LNCaP clone FGC (cell line): ENCODE measurements around the gene SCAMP4.

ENCODE experiments used
- DNase-seq: peaks from one replicate; pipeline ENCODE4 v3.0.0-alpha.2; 2011; ENCODE audit warnings: low read depth
- H3K4me3 ChIP-seq: 2 replicates; pipeline ENCODE4 v1.5.1; 2011; ENCODE audit warnings: mild to moderate bottlenecking, low read depth, low read length, control low read depth
- CTCF ChIP-seq: IDR thresholded peaks from 2 replicates; pipeline ENCODE4 v1.5.1; 2012; ENCODE audit warnings: mild to moderate bottlenecking; ENCODE audit not compliant: control insufficient read depth, insufficient read depth; ENCODE audit errors: extremely low read depth

SCAMP4 gene, protein sequence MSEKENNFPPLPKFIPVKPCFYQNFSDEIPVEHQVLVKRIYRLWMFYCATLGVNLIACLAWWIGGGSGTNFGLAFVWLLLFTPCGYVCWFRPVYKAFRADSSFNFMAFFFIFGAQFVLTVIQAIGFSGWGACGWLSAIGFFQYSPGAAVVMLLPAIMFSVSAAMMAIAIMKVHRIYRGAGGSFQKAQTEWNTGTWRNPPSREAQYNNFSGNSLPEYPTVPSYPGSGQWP

DNA sequence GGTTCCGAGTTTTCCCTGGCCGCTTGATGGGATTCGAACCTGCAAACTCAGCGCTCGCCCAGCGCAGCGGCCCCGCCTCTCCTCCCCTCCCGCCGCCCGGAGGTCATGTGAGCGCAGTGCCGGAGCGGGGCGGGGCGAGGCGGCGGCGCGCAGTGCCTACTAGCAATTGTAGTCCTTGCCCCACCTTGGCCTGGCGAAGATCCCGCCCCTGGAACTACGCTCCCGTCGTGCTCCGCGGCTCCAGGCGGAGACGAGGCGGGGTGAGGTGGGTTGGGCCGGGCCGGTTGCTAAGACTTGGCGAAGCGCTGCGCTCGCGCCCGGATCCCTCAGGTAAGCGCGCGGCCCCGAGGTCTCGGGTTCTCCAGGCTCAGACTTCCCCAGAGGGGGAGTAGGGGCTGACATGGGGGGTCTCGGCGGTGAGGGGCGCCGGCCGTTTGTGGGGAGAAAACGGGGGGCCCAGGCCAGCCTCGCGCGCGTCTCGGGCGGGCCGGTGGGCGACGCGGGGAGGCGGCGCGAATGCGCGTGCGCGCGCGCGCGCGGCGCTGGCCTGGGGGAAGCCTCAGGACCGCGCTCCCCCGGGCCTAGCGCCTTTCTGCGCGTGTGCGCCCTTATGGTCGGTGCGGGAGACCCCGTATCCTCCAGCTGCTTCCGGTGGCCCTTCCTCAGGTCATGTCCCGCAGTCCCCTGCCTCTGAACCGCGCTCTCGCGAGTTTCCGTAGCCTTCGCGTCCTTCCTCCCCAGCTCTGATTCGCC is at the start of gene SCAMP4, which contains the start of gene ADAT3:
Gene SCAMP4 (plus strand): TSS at position 290 of the 753 bp plus-strand sequence. CDS start 9,621 bp downstream, outside the sequence.
Gene ADAT3 (plus strand): TSS at position 290 of the 753 bp plus-strand sequence. CDS start 6,649 bp downstream, outside the sequence.
- no peak for TF ChIP-seq CTCF
- DNase-seq, result peak; percentile 97
- peak within 1 kb of the TSS; percentile 63 for H3K4me3 ChIP-seq

GRCh38 chr19:1855828-1856255 is 49.4 kb upstream of the SCAMP4 start:
- peak overlapping the region; percentile 45 for H3K4me3 ChIP-seq
- DNase-seq, result no peak
- no peak for TF ChIP-seq CTCF

DNA sequence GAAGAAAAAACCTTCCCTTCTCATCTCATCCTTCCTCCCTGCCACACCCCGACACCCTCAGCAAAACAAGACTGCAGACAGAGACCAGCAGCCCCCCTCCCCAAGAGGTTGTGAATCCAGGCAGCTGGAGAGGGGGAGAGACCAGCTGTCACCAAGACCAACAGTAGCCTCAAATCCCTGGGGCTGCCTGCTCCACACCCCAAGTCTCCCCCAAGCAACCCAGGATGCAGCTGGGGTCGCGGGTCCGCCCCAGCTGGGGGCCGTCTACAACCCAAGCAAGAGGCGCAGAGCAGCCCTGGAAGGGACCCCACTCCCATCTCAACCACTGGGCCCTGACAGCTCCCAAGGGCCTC is 48.9 kb upstream of the SCAMP4 start:
- no peak overlapping the region for H3K4me3 ChIP-seq
- DNase-seq, result no peak
- TF ChIP-seq CTCF, result no peak

DNA sequence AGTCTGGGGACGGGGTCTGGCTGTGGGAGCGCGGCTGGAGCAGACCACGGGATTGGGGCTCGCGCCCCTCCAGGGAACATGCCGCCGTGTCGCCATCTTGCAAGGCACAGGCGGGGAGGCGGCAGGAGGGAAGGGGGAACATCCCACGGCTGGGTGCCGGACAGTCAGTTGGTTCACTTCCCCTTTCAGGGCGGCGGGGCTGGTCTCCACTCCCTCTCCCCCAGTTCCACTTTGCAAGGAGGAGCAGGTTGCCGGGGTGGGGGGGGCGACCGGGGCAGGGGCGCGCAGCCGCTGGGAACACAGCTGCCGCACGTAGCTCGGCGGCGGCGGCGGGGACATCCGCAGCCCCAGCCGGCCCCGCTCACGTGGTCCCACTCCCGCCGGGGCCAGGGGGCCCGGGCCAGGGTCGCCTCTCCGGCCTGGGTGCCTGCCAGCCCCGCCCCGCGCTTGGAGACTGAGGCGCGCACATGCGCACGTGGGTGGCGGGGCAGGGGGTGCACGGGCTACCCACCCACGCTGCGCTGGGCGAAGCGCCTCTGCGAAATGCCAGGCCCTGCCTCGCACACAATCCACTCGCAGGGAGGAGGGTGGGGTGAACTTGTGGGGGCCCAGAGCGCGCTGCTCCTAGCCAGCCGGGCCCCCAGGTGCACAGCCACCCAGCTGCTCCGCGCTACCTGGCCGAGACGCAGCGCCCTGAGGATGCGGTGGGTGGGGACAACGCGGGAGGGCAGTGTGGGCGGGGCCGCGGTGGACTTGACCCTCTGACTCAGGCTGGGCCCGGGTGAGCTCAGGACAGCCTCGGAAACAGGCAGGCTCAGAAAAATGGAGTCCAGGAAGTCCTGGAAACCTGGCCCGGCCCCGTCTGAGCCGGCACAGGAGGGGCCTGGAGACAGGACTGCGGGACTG is 48.2 kb upstream of the SCAMP4 start:
- no peak for TF ChIP-seq CTCF
- peak overlapping the region; percentile 46 for H3K4me3 ChIP-seq
- peak; percentile 63 for DNase-seq

- no peak for TF ChIP-seq CTCF
- DNase-seq, result no peak
- H3K4me3 ChIP-seq, result peak overlapping the region; percentile 46
Observed at GRCh38 chr19:1857648-1858326, 47.4 kb upstream of the SCAMP4 start.

DNA sequence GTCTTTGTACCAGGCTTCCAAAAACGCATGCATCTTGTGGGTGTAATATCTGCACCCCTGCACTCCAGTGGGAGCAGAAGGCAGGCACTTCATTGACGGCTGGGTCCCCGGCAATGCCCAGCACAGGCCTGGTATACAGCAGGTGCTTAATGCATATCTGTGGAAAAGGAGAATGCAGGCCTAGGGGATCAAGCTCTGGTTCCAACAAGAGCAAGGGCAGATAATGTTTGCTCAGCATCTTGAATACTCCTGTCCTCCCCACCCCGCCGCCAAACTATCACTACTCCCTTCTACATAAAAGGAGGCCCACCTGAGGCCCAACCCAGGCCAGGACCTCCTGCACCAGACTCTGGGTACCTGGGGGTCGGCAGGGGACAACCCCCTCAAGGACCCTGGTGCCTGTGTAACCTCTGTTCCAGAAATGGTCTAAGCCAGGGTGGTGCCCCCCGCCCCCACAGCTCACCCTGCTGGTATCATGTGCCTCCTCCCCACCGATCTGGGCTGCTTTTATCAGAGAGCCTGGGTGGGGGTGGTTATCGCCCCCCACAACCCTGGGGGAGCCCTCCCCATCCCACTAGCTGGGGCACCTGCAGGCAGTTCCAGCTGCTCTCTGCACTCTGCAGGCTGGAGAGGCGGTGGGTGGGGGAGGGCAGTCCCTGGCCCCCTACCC is 46.7 kb upstream of the SCAMP4 start:
- no peak for DNase-seq
- no peak for TF ChIP-seq CTCF

More for the DNA sequence above, 46.7 kb upstream of the SCAMP4 start:
- H3K4me3 ChIP-seq, result no peak overlapping the region
